ENCODE results near the gene KCNK4.
"Not testable (repeated sequence)": the region's sequence is repeated elsewhere in the genome, so short reads cannot be mapped to it uniquely, and the experiment has no call there.

The KCNK4 gene

GRCh38 chr11:64292460-64293254 lies 1.6 kb downstream of the KCNK4 start:
- peak; percentile 24 for DNase-seq

DNA sequence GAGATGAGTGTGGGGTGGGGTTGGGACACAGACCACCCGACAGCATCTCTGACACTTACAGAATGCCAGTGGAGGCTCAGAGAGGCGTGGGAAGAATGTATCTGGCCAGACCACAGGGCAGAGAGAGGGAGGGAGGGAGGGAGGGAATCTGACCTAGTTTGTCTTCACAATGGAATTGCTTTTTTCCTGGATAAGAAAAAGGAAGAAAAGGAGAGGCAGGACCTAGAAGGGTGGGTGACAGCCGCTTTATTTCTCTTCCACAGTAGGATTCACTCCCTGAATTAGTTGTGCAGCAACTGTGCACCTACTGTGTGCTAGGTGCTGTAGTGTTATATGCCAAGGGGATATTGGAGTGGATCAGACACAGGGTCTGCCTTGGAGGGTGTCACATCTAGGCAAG lies 3.7 kb downstream of the KCNK4 start:
- no peak for DNase-seq

- DNase-seq: no peak
Measured at GRCh38 chr11:64295760-64296159, 4.7 kb downstream of the KCNK4 start.

GRCh38 chr11:64296236-64296635 lies 5.1 kb downstream of the KCNK4 start:
- DNase-seq: no peak

GRCh38 chr11:64296830-64297698 lies 6.0 kb downstream of the KCNK4 start:
- no peak for DNase-seq

DNA sequence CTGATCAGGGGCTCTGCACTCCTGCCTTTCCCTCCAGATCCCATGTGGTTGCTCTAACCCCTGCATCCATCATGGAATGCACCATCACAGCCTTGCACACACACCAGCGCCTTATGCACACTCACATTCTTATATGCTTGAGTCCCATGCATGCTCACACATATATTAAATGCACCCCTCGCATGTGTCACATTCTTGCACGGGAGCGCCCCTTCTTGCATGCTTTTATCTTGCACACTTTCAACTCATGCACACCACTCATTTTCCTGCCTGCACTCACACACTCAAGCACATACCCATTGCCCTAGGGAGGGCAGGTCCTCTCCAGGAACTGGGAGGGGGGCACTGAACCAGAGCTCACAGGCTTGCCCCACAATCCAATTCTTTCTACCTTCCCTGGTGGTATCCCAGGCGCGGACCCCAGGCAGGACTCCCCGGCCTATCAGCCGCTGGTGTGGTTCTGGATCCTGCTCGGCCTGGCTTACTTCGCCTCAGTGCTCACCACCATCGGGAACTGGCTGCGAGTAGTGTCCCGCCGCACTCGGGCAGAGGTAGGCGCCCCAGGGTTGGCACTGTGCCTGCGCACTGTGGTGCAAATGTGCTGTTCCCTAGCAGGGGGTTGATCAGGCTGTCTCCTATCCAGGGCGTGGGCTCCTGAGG lies 6.7 kb downstream of the KCNK4 start:
- DNase-seq: no peak

DNA sequence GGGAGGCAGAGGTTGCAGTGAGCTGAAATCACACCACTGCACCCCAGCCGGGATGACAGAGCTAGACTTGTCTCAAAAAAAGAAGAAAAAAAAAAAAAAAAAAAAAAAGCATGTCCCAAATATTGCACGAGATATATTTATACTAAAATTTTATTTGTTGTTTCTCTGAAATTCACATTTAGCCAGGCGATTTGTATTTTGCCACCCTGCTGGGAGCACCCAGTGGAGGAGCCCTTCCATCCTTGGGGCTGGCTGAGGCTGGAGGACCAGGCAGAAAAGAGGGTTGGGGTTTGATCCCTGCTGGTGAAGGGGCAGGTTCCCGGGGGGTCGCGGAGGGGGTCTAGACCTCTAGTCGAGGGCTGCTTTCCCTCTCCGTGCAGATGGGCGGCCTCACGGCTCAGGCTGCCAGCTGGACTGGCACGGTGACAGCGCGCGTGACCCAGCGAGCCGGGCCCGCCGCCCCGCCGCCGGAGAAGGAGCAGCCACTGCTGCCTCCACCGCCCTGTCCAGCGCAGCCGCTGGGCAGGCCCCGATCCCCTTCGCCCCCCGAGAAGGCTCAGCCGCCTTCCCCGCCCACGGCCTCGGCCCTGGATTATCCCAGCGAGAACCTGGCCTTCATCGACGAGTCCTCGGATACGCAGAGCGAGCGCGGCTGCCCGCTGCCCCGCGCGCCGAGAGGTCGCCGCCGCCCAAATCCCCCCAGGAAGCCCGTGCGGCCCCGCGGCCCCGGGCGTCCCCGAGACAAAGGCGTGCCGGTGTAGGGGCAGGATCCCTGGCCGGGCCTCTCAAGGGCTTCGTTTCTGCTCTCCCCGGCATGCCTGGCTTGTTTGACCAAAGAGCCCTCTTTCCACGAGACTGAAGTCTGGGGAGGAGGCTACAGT lies 8.1 kb downstream of the KCNK4 start:
- DNase-seq: no peak

GRCh38 chr11:64299847-64300648 lies 8.9 kb downstream of the KCNK4 start, which contains the start of gene CATSPERZ:
TSS of gene CATSPERZ (plus strand) at chr11:64300358. CDS start at chr11:64300411, 53 bp downstream.
- DNase-seq: no peak

DNA sequence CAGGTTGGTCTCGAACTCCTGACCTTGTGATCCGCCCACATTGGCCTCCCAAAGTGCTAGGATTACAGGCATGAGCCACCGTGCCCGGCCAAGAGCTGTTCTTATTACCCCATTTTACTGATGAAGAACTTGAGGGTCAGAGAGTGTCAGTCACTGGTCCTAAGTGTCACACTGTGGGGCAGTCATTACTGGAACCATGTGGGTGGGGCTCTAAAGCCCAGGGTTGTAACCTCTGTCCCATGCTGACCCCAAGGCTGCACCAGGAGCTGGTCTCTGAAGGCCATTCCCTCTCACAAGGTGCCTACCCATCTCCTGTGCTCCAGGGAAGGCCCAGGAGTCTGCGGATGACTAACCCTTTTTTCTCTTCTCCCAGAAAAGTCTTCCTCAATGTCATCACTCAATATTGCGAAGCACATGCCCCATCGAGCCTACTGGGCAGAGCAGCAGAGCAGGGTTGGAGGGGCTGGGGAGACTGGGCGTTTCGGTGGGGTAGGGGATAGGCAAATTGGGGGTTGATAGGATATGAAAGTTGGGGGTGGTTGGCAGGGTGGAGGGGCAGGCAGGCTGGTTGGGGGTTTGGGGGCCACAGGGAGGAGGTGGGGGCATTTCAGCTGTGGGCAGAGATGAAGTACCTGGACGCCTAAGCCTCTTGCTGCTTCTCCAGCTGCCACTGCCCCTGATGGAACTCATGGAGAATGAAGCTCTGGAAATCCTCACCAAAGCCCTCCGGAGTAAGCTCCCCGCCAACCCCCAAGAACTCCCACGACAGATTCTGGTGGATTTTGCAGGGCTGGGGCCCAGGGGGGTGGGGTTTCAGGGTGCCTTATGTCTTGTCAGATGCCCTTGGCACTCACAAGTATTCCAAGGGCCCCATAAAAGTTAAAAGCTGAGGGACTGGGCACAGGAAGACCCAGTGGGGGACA lies 12.3 kb downstream of the KCNK4 start:
- DNase-seq: no peak

GRCh38 chr11:64304032-64304315 lies 12.9 kb downstream of the KCNK4 start:
- DNase-seq: no peak

GRCh38 chr11:64304316-64305072 lies 13.4 kb downstream of the KCNK4 start:
- peak; percentile 92 for DNase-seq

- DNase-seq: peak; percentile 99
Measured at GRCh38 chr11:64305075-64305690, 14.1 kb downstream of the KCNK4 start, which contains the start of gene ESRRA. TSS of gene ESRRA (plus strand) at chr11:64305524. CDS start at chr11:64307180, 1,656 bp downstream.

- DNase-seq: peak; percentile 48
Measured at GRCh38 chr11:64305691-64306562, 14.8 kb downstream of the KCNK4 start.

- no peak for DNase-seq
Measured at GRCh38 chr11:64306563-64306875, 15.4 kb downstream of the KCNK4 start.

DNA sequence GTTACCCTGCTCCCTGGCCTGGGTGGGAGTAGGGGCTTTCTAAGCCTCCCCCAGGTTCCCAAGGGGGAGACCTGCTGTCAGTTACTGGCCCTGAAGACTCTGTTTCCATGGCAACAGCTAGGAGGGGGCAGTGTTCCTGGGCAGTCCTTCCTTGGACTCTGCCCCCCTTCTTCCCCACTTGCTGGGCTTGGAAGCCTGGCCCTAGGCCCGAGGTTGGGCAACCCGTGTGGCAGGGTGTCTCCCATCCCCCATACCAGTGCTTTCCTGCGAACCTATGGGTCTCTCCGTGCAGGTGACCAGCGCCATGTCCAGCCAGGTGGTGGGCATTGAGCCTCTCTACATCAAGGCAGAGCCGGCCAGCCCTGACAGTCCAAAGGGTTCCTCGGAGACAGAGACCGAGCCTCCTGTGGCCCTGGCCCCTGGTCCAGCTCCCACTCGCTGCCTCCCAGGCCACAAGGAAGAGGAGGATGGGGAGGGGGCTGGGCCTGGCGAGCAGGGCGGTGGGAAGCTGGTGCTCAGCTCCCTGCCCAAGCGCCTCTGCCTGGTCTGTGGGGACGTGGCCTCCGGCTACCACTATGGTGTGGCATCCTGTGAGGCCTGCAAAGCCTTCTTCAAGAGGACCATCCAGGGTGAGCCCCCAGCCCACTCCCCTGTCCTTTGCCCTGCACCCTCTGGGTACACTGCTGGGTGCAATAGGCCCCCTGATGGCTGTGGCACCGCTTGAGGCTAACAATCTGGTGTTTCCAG lies 15.9 kb downstream of the KCNK4 start:
- no peak for DNase-seq

DNA sequence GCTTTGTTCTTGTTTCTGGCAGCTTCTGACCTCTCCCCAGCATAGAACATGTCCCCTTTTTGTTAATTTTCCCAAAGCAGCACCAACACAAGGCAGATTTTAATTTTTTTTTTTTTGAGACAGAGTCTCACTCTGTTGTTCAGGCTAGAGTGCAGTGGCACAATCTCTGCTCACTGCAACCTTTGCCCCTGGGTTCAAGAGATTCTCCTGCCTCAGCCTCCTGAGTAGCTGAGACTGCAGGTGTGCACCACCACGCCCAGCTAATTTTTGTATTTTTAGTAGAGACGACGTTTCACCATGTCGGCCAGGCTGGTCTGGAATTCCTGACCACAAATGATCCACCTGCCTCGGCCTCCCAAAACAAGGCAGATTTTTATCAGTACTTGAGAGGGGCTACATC lies 16.7 kb downstream of the KCNK4 start:
- not testable (repeated sequence) for DNase-seq

DNA sequence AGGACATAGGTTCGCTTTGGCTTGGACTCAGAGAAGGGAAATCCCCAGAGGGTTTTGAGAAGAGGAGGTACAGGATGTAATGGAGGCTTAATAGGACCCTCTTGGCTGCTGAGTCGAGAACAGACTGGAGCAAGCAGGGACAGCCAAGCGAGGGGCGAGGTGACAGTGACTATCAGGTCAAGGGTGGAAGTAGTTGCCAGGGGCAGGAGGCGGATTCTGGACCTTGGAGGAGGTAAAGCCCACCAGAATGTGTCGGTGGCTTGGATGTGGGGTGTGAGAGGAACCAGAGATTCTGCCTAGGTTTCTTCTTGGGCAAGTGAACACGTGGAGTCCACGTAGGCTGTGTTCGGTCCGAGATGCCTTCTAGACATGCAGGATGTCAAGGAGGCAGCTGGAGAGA lies 21.8 kb downstream of the KCNK4 start:
- DNase-seq: no peak

Data from inflammatory macrophage treated with lipopolysaccharide for 4 hours (primary cell).